ENCODE measurements around the gene SEMA5B.

The SEMA5B gene

GRCh38 chr3:122992133-122992532 is 35.4 kb downstream of the SEMA5B start:
- no peak for DNase-seq

GRCh38 chr3:122991236-122991985 is 36.2 kb downstream of the SEMA5B start:
- DNase-seq = no peak

GRCh38 chr3:122989856-122990575 is 37.5 kb downstream of the SEMA5B start:
- DNase-seq = no peak

- DNase-seq = no peak
Measured at GRCh38 chr3:122988508-122988907, 39.1 kb downstream of the SEMA5B start.

GRCh38 chr3:122987736-122988319 is 39.7 kb downstream of the SEMA5B start:
- no peak for DNase-seq

GRCh38 chr3:122987231-122987630 is 40.3 kb downstream of the SEMA5B start:
- DNase-seq = no peak

GRCh38 chr3:122986693-122987179 is 40.8 kb downstream of the SEMA5B start:
- no peak for DNase-seq

GRCh38 chr3:122985539-122985938 is 42.0 kb downstream of the SEMA5B start:
- DNase-seq = no peak

- DNase-seq = no peak
Measured at GRCh38 chr3:122984650-122985049, 42.9 kb downstream of the SEMA5B start.

- DNase-seq = no peak
Measured at GRCh38 chr3:122984007-122984406, 43.6 kb downstream of the SEMA5B start.

GRCh38 chr3:122982216-122983185 is 45.1 kb downstream of the SEMA5B start:
- no peak for DNase-seq

- no peak for DNase-seq
Measured at GRCh38 chr3:122979211-122979610, 48.4 kb downstream of the SEMA5B start.

GRCh38 chr3:122978569-122978968 is 49.0 kb downstream of the SEMA5B start:
- DNase-seq = no peak

- DNase-seq = no peak
Measured at GRCh38 chr3:122977746-122978466, 49.7 kb downstream of the SEMA5B start.

GRCh38 chr3:122975924-122976293 is 51.7 kb downstream of the SEMA5B start:
- no peak for DNase-seq

- no peak for DNase-seq
Measured at GRCh38 chr3:122975163-122975923, 52.2 kb downstream of the SEMA5B start.

- DNase-seq = no peak
Measured at GRCh38 chr3:122974764-122975162, 52.8 kb downstream of the SEMA5B start.

GRCh38 chr3:122973893-122974615 is 53.5 kb downstream of the SEMA5B start:
- DNase-seq = no peak

- DNase-seq = no peak
Measured at GRCh38 chr3:122972141-122972540, 55.4 kb downstream of the SEMA5B start.

Measured in NCI-H1930 (cell line).